AG09309 (cell line): ENCODE data around the gene FMN2.

Experiments used
- DNase-seq: peaks from one replicate; pipeline ENCODE4 v3.0.0-alpha.2; 2010; ENCODE audit warnings: low read depth
- H3K4me3 ChIP-seq: 2 replicates; pipeline ENCODE4 v1.5.1; 2011; ENCODE audit warnings: mild to moderate bottlenecking, low read depth, low read length, moderate library complexity; ENCODE audit not compliant: control insufficient read depth
- TF ChIP-seq, protein P1 (sequence below): IDR thresholded peaks from 2 replicates; pipeline ENCODE4 v1.5.1; 2011; ENCODE audit warnings: mild to moderate bottlenecking, low read depth, low read length, inconsistent platforms; ENCODE audit not compliant: insufficient read depth, control insufficient read depth; ENCODE audit errors: missing control alignments

FMN2 gene

DNA sequence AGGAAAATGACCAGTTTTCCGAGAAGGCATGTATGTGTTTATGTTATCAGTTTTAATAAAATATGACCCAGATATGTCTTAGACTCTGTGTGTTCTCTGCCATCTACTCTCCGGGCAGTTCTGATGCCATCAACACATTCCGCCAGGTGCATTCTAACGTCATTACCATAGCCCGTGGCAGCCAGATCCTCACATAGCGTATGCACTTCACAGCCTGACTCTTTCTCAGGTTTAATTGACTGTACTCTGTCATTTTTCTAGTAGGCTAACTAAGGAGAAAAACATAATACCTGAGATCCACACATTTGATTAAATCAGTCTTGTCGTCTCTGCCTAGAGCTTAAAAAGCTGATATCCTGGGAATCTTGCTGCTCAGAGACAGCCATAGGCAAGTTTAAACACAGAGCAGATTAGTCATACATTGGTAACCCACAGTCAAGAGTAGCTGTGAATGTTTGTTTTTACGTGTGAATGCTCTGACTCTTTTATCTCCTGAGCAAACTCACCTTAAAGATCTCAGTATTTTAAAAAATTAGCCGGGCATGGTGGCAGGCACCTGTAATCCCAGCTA, 344.4 kb downstream of the FMN2 start:
- TF ChIP-seq, protein P1, sequence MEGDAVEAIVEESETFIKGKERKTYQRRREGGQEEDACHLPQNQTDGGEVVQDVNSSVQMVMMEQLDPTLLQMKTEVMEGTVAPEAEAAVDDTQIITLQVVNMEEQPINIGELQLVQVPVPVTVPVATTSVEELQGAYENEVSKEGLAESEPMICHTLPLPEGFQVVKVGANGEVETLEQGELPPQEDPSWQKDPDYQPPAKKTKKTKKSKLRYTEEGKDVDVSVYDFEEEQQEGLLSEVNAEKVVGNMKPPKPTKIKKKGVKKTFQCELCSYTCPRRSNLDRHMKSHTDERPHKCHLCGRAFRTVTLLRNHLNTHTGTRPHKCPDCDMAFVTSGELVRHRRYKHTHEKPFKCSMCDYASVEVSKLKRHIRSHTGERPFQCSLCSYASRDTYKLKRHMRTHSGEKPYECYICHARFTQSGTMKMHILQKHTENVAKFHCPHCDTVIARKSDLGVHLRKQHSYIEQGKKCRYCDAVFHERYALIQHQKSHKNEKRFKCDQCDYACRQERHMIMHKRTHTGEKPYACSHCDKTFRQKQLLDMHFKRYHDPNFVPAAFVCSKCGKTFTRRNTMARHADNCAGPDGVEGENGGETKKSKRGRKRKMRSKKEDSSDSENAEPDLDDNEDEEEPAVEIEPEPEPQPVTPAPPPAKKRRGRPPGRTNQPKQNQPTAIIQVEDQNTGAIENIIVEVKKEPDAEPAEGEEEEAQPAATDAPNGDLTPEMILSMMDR = no peak
- DNase-seq = no peak
- H3K4me3 ChIP-seq = no peak overlapping the region

DNA sequence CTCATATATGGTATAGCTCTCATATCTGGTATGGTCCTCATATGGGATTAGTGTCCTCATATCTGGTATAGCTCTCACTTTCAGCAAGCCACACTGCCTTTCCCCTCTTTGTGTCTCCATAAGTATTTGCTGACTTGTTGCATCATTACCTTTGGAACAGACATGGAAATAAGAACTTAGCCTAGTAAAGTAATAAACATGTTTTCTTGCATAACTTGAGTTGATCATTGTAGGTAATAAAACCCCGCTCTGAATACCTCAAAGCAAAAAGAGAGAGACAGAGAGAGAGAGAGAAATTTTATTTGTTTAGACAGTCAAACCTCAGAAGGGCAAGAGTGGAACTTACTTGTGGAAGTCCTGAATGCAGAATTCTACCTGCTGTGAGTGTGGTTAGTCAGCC, 350.0 kb downstream of the FMN2 start:
- TF ChIP-seq, protein P1 = no peak

DNA sequence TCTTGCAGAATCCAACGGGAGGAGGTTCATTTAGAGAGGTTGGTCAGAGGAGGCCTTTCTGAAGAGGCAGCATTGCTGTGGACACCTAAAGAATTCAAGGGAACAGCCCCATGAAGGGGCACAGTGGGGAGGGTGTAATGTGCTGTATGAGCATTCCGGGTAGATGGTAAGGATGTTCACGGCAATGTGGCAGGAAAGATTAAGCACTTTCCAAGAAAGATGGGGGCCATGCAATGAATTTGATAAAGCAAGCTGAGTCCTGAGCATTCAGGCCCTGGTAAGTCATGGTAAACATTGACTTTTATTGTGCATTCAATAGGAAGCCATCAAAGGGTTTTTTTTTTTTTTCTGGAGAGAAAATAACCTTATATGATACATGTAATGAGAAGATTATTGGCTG, 353.7 kb downstream of the FMN2 start:
- TF ChIP-seq, protein P1 = no peak
- no peak for DNase-seq
- no peak overlapping the region for H3K4me3 ChIP-seq

More for the DNA sequence above, 350.0 kb downstream of the FMN2 start:
- no peak overlapping the region for H3K4me3 ChIP-seq
- peak; percentile 53 for DNase-seq

DNA sequence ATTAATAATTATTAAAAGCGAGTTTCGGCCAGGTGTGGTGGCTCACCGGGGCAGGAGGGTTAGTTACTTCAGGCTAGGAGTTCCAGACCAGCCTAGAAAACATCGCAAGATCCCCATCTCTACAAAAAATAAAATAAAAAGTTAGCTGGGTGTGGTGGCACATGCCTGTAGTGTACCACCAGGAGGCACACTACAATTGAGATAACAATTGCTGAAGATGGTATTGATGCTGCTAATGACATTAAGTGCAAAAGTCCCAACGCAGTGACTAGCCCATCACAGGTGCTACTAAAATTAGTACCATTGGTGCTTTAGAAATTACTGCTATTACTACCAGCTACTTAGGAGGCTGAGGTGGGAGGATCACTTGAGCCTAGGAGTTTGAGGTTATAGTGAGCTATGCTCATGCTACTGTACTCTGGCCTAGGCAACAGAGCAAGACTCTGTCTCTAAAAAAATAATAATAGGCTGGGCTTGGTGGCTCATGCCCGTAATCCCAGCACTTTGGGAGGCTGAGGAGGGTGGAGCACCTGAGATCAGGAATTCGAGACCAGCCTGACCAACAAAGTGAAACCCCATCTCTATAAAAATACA, 363.6 kb downstream of the FMN2 start:
- H3K4me3 ChIP-seq = no peak overlapping the region
- no peak for DNase-seq
- TF ChIP-seq, protein P1 = peak; percentile 51

DNA sequence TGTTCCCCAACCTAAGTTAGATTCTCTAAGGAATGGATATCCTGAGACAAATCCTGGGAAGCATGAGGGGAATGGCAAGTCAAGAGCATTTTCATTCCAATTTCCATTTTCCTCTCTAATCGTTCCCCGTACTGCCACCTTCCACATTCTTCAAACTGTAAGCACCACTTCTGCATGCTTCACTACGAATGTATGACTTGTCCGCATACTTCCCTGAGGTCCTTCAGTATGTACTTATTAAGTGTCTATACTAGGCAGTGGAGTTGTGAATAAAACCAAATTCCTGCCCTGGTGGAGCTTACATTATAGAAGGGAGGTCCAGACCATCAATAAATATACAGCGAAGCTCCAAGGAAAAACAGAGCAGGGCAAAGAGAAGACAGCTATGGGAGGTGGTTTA, 365.5 kb downstream of the FMN2 start:
- DNase-seq = no peak
- no peak overlapping the region for H3K4me3 ChIP-seq
- TF ChIP-seq, protein P1 = no peak

DNA sequence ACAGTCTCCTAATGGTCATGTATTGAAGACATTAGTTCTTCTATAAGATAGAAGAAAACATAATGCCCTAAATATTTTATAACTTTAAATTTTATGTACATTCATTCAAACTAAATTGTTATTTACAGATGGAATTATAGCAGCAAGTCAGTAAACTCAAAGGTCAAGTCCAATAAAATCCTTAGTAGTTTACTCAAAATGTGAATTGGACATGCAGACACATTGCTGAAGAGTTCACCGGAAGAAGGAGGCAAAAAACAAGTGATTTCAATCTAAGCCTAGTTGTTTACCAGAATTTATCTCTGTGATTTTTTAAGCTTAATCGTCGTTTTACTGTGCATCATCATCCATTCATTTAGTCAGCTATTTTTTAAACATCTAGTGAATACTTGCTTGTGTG, 370.6 kb downstream of the FMN2 start:
- H3K4me3 ChIP-seq = no peak overlapping the region
- TF ChIP-seq, protein P1 = no peak
- DNase-seq = no peak
